ENCODE data around the gene OR1N1.

DNA sequence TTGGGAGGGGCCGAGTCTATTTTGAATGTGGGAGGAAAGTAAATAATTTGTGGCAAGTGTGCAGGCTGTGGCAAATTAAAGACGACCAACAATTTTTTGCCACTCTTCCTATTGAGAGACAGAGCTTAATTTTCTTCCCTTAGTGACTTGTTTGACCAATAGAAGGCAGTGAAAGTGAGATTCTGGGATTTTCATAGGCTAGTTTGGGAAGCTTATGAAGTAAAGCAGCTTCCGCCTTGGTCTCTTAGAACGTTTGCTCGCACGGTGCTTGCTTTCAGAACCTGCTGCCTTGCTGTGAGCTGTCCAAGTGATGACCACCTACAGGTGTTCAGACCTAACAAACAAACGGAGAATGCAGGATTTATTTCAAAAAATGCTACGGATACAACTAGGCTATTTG is 19.1 kb upstream of the OR1N1 start:
- TF ChIP-seq, protein P1, sequence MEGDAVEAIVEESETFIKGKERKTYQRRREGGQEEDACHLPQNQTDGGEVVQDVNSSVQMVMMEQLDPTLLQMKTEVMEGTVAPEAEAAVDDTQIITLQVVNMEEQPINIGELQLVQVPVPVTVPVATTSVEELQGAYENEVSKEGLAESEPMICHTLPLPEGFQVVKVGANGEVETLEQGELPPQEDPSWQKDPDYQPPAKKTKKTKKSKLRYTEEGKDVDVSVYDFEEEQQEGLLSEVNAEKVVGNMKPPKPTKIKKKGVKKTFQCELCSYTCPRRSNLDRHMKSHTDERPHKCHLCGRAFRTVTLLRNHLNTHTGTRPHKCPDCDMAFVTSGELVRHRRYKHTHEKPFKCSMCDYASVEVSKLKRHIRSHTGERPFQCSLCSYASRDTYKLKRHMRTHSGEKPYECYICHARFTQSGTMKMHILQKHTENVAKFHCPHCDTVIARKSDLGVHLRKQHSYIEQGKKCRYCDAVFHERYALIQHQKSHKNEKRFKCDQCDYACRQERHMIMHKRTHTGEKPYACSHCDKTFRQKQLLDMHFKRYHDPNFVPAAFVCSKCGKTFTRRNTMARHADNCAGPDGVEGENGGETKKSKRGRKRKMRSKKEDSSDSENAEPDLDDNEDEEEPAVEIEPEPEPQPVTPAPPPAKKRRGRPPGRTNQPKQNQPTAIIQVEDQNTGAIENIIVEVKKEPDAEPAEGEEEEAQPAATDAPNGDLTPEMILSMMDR (IDR thresholded peaks at IDR 0.05; ENCODE audit: low read depth, low read length) = no peak
- no peak for TF ChIP-seq POLR2A (IDR thresholded peaks at IDR 0.05; ENCODE audit: extremely low read depth, insufficient read length)
- no peak for TF ChIP-seq MYC (IDR thresholded peaks at IDR 0.05; ENCODE audit: low read depth, low read length)
- TF ChIP-seq, protein P2, sequence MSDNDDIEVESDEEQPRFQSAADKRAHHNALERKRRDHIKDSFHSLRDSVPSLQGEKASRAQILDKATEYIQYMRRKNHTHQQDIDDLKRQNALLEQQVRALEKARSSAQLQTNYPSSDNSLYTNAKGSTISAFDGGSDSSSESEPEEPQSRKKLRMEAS (IDR thresholded peaks at IDR 0.05; ENCODE audit: low read depth, low read length) = no peak
